NCI-H2029 (cell line): Measurements from ENCODE around the gene COP1.

Experiments used
- DNase-seq: peaks from one replicate; lab custom pipeline; 2025; lab: John Stamatoyannopoulos, UW

The COP1 gene

GRCh38 chr1:175963740-175964139 lies 243.3 kb downstream of the COP1 start:
- DNase-seq = no peak

GRCh38 chr1:175960169-175960568 lies 246.9 kb downstream of the COP1 start:
- no peak for DNase-seq

- DNase-seq = no peak
Observed at GRCh38 chr1:175951627-175952026, 255.5 kb downstream of the COP1 start.

- no peak for DNase-seq
Observed at GRCh38 chr1:175947771-175948170, 259.3 kb downstream of the COP1 start.

- no peak for DNase-seq
Observed at GRCh38 chr1:175944591-175944990, 262.5 kb downstream of the COP1 start.

GRCh38 chr1:175941164-175941563 lies 265.9 kb downstream of the COP1 start:
- DNase-seq = no peak

GRCh38 chr1:175936736-175937135 lies 270.4 kb downstream of the COP1 start:
- DNase-seq = no peak

GRCh38 chr1:175935566-175936115 lies 271.4 kb downstream of the COP1 start:
- DNase-seq = no peak

GRCh38 chr1:175935166-175935565 lies 271.9 kb downstream of the COP1 start:
- no peak for DNase-seq

- DNase-seq = no peak
Observed at GRCh38 chr1:175933801-175934200, 273.3 kb downstream of the COP1 start.

GRCh38 chr1:175927944-175928343 lies 279.1 kb downstream of the COP1 start:
- DNase-seq = no peak

GRCh38 chr1:175922254-175922881 lies 284.7 kb downstream of the COP1 start:
- no peak for DNase-seq

- DNase-seq = no peak
Observed at GRCh38 chr1:175920381-175920780, 286.7 kb downstream of the COP1 start.

- no peak for DNase-seq
Observed at GRCh38 chr1:175919001-175919400, 288.1 kb downstream of the COP1 start.

- DNase-seq = no peak
Observed at GRCh38 chr1:175918364-175918801, 288.7 kb downstream of the COP1 start.

- DNase-seq = no peak
Observed at GRCh38 chr1:175914115-175914514, 293.0 kb downstream of the COP1 start.

- DNase-seq = no peak
Observed at GRCh38 chr1:175911138-175911537, 295.9 kb downstream of the COP1 start.

GRCh38 chr1:175906370-175906769 lies 300.7 kb downstream of the COP1 start:
- no peak for DNase-seq

GRCh38 chr1:175904808-175905207 lies 302.3 kb downstream of the COP1 start:
- no peak for DNase-seq

GRCh38 chr1:175902281-175902680 lies 304.8 kb downstream of the COP1 start:
- DNase-seq = no peak

- DNase-seq = no peak
Observed at GRCh38 chr1:175901076-175901836, 305.8 kb downstream of the COP1 start.

GRCh38 chr1:175900171-175900570 lies 306.9 kb downstream of the COP1 start:
- DNase-seq = no peak

GRCh38 chr1:175895966-175896365 lies 311.1 kb downstream of the COP1 start:
- no peak for DNase-seq
